GM12875 (cell line): ENCODE data around the gene LRRC4C.

Experiments
- H3K4me3 ChIP-seq: one replicate; pipeline ENCODE4 v1.5.1; 2011; ENCODE audit warnings: low read depth, low read length, control low read depth
- TF ChIP-seq, protein P1 (sequence below): IDR thresholded peaks from 2 replicates; pipeline ENCODE4 v1.5.1; 2011; ENCODE audit warnings: low read depth, mild to moderate bottlenecking, control low read depth, inconsistent platforms, low read length, moderate library complexity, borderline replicate concordance; ENCODE audit not compliant: insufficient read depth

Gene LRRC4C

DNA sequence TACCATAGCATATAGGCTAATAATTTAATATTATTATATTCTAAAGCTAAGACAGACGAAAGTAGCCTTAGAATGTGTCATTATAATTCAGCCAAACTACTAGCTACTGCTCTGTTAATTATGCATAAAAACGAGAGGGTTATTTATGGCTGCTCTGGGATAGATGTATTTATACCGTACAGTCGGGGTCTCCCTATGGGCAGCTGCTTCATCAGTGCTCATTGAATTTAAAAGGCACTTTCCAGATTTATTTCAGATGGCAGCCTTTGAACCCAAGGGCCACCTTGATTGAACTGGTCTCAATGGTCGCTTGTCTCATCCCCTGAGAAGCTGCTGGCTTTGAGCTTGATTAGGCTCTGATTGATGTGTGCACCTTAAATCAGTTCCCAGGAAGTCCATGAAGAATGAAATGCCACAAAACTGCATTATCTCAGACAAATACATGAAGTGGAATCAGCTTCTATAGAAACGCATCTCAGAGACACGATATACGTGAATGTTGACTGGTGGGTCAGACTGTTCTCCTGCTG is 377.6 kb downstream of the LRRC4C start:
- TF ChIP-seq, protein P1, sequence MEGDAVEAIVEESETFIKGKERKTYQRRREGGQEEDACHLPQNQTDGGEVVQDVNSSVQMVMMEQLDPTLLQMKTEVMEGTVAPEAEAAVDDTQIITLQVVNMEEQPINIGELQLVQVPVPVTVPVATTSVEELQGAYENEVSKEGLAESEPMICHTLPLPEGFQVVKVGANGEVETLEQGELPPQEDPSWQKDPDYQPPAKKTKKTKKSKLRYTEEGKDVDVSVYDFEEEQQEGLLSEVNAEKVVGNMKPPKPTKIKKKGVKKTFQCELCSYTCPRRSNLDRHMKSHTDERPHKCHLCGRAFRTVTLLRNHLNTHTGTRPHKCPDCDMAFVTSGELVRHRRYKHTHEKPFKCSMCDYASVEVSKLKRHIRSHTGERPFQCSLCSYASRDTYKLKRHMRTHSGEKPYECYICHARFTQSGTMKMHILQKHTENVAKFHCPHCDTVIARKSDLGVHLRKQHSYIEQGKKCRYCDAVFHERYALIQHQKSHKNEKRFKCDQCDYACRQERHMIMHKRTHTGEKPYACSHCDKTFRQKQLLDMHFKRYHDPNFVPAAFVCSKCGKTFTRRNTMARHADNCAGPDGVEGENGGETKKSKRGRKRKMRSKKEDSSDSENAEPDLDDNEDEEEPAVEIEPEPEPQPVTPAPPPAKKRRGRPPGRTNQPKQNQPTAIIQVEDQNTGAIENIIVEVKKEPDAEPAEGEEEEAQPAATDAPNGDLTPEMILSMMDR = no peak

DNA sequence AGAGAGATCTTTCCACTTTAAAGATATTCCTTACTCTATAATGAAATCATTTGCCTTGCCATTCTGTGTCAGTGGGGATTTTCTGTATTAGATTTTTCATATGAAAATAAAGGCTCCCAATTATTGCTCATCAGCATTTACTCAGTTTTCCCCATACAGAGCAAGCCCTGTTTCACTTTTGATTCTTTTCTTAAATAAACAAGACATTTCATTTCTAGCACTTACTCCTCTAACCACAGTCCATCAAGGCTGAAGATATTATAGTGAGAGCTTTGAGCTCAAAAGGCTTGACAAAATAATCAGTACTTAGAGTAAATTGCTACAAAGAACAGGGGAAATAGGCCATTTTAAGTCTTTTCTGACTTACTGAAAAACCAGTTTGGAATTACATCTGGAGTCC is 385.1 kb downstream of the LRRC4C start:
- TF ChIP-seq, protein P1 = no peak
- no peak overlapping the region for H3K4me3 ChIP-seq

More for the DNA sequence above, 377.6 kb downstream of the LRRC4C start:
- H3K4me3 ChIP-seq = no peak overlapping the region

DNA sequence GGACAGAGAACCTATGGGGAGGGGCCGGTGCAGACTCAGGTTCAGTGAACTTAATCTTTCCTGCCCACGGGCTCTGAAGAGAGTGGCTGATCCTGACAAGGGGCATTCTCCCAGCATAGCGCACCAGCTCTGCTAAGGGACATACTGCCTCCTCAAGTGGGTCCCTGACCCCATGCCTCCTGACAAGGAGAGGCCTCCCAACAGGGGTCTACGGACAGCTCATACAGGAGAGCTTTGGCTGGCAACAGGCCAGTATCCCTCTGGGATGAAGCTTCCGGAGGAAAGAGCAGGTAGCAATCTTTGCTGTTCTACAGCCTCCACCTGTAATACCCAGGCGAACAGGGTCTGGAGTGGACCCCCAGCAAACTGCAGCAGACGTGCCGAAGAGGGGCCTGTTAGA is 394.0 kb downstream of the LRRC4C start:
- TF ChIP-seq, protein P1 = no peak
- no peak overlapping the region for H3K4me3 ChIP-seq

DNA sequence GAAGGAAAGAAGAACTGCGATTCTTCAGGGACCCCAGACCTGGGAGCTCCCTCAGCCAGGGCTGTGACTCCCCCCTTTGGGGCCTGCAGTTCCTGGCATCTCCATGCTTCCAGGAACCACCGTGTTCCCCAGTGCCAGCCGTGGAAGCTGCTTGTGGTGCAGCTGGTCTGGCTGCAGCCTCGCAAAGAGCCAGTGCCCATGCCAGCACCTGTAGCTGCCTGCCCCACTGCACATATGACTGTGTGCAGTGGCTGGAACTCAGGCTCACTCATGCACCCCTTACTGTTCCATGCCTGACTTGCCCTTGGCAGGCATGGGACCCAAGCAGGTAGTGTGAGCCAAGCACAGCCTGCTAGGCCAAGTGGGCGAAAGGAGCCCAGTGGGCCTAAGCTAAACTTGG is 401.3 kb downstream of the LRRC4C start:
- no peak overlapping the region for H3K4me3 ChIP-seq
- TF ChIP-seq, protein P1 = no peak

DNA sequence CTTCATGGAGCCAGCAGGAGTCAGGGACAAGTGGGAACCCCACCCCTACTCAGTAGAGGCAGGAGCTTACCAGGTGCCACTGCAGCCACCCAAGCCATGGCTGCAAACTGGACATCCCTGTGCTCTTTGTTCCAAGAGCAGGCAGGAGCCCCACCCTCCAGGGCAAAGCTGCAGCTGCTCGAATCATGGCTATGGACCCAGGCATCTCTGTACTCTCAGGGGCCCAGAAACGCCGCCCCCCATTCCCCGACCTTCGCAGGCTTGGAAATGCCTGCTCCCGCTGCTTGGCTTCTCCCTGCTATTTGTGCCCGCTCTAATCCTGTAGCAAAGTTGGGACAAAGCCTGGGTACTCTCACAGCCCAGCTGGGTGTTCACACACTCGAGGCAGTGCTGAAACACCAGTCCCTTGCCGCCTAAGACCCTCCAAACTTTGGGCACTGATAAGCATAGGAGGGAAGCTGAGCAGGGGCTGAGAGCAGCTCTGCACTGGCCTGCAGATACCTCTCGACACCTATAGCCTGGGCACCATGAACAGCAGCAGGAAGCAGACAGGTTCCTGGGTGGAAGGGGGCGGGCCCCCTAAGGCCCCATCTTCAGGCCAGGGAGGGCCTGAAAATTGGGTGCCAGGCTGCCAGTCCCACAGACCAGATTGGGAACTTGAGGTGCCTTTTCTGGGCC is 402.4 kb downstream of the LRRC4C start:
- H3K4me3 ChIP-seq = no peak overlapping the region
- TF ChIP-seq, protein P1 = no peak

DNA sequence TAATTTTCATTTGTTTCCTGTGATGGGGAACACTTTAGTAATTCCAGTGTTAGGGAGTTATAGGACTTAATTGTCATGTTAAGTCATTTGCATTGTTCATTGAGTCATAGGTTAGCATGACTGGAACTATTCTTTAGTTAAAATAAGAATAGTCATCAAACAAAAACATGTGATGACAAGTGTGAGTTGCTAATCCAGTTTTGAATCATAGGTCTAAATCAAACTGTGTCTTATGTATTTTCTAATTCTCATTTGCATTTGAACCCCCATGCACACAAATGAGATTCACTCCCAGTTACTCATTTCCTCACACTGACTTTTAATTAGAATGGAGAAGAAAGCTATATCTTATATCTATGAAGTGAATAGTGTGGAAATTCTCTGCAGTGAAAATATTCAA is 405.6 kb downstream of the LRRC4C start:
- TF ChIP-seq, protein P1 = no peak
- H3K4me3 ChIP-seq = no peak overlapping the region
